COLO668 (cell line): ENCODE data around the gene STAG2.

Experiments used
- DNase-seq: peaks from one replicate; lab custom pipeline; 2025; ENCODE audit not compliant: unreplicated experiment; lab: John Stamatoyannopoulos, UW

STAG2 gene

DNA sequence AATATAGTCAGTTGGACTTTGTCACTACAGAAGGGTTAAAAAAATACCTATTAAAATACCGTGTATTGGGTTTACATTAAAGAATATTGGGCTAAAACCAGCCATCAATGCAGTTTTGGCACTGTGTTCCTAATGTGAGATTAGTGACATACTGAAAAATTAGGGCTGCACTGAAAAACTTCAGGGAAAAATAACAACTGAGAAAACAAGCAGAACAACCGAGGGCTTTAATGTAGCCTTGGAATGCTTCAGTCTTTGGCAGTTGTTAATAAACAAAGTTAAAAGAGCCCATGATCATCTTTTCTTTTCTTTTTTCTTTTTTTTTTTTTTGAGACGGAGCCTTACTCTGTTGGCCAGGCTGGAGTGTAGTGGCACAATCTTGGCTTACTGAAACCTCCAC, 12.4 kb downstream of the STAG2 start:
- no peak for DNase-seq

DNA sequence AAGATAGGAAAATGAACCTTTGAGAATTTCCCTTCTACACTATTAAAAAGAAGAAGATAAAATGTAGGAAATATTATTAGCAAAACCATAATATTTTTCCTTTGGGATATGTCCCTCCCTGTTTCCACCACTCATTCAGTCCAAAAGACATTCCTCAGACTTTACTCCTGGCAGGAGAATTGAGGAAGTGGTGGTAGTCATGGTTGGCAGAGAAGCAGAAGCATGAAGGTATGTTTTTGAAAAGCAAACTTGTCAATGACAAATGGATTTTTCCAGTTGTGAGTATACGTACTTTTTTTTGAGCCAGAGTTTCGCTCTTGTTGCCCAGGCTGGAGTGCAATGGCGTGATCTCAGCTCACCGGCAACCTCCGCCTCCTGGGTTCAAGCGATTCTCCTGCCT, 13.7 kb downstream of the STAG2 start:
- DNase-seq, result no peak

DNA sequence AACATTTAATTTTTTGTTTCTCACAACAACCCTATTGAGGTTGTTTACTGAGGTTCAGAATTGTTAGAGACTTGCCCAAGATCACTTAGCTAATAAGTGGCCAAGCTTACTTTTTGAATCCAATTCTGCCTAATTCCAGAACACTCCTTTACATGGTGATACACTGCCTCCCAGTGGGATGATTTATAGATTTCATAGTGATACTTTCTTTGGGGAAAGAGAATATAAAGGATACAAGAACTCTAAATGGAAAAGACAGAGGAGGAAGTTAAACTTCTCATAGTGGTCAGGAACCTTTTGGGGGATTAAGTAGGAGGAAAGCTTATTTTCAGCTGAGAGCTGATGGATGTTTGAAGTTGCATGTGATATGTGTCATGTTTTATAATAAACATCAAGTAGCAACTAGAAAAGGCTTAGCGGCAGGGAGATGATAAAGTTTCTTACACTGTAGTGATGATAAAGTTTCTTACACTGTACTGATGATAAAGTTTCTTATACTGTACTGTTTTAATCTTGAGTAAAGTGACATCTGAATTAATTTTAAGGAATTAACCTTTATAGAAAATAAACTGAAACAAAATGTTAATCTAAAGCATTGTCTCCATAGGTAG, 15.3 kb downstream of the STAG2 start:
- no peak for DNase-seq

GRCh38 chrX:123983240-123983639, 21.7 kb downstream of the STAG2 start:
- DNase-seq, result no peak

GRCh38 chrX:123986377-123986776, 24.9 kb downstream of the STAG2 start:
- no peak for DNase-seq

GRCh38 chrX:123988423-123989111, 27.1 kb downstream of the STAG2 start:
- no peak for DNase-seq

DNA sequence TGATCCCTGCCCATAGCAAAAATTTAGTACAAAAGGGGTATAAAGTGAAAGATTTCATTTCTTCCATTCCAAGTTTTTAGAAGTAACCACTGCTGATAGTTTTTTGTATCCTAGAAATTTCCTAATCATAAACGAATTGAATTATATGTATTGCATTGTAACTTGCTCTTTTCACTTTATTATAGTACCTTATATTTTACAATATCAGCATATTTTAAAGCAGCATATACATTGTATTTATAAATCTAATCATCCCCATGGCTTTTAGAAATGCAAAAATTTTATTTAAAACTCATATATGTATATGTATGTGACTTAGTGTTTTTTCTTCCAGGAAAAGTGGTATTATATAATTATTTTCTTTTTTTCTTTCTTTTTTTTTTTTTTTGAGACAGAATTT, 27.7 kb downstream of the STAG2 start:
- DNase-seq, result no peak

- no peak for DNase-seq
Observed at GRCh38 chrX:123990169-123990568, 28.7 kb downstream of the STAG2 start.

GRCh38 chrX:123990602-123991001, 29.1 kb downstream of the STAG2 start:
- no peak for DNase-seq

DNA sequence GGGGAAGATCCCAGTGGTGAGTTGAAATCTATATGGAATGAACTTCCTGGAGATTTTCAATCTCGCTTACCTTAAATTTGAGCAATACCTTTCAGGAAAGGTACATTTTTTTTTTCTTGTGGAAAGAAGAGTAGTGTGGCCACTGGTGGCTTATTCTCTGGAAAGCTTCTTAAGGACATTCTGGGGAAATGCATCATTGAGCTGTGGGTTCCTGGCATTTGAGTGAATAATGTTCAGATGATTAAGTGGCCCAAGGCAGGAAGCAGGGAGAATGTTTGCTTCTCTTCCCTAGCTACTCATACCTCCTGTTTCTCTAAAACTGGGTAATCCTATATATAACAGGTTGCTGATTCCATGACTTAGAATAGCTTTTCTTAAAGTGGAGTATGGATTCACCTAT, 31.8 kb downstream of the STAG2 start:
- DNase-seq, result no peak

- DNase-seq, result no peak
Observed at GRCh38 chrX:123993904-123994635, 32.6 kb downstream of the STAG2 start.

GRCh38 chrX:123994730-123995129, 33.2 kb downstream of the STAG2 start:
- DNase-seq, result no peak

DNA sequence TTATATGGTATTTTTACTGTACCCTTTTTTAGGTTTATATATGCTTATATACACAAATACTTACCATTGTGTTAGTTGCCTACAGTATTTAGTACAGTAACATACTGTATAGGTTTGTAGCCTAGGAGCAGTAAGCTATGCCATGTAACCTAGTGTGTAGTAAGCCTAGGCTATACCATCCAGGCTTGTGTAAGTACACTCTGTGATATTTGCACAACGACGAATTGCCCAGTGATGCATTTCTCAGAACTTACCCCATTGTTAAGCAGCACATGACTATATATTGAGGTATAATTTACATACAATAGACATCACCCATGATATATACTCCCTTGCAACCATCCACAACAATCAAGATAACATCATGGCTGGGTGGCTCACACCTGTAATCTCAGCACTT, 40.1 kb downstream of the STAG2 start:
- no peak for DNase-seq

- no peak for DNase-seq
Observed at GRCh38 chrX:124005228-124005627, 43.7 kb downstream of the STAG2 start.

DNA sequence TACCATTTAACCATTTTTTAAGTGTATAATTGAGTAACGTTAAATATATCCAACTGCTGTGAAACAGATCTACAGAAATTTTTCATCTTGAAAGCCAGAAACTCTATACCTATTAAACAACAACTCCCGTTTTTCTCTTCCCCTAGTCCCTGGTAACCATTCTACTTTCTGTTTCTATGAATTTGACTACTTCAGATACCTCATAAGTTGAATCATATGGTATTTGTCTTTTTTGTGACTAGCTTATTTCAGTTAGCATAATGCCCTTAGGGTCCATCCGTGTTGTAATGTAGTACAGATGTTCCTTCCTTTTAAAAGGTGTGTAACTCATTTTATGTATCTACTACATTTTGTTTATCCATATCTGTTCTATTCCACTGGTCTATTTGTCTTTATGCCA, 48.7 kb downstream of the STAG2 start:
- DNase-seq, result no peak

GRCh38 chrX:124010566-124010965, 49.1 kb downstream of the STAG2 start:
- no peak for DNase-seq

DNA sequence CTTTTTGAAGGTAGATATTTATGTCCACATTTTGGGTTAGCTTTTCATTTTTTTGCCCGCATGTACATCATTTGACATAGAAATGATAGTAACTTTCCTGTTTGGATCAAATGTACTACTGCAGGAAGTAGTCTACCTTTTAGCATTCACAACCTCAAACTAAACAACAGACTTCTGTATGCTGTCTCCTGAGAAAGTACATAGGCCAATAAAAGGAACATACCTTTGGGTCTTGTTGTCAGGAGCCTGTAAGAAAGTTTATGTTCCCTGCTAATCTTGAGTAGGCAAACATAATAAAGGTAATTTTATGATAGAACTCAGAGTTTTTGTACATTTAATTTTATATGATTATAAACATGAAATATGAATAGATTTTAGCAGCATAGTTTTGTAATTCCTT, 54.2 kb downstream of the STAG2 start:
- no peak for DNase-seq

DNA sequence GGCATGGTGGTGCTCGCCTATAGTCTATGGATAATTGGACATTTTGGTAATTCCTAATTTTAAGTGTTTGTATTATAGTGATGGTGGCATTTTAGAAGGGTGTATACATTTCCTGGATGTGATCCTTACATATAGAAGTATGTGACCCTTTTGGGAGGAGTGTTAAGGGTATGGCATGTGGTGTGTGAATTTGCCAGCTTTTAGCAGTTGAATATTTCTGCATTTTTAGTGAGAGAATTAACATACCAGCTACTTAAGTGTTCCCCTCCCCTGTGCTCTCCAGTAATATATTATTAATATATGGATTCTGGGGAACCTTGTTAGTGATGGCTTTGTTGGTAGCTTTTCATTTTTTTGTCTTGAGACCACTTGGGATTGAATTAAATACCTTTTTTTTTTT, 55.3 kb downstream of the STAG2 start:
- DNase-seq, result no peak

DNA sequence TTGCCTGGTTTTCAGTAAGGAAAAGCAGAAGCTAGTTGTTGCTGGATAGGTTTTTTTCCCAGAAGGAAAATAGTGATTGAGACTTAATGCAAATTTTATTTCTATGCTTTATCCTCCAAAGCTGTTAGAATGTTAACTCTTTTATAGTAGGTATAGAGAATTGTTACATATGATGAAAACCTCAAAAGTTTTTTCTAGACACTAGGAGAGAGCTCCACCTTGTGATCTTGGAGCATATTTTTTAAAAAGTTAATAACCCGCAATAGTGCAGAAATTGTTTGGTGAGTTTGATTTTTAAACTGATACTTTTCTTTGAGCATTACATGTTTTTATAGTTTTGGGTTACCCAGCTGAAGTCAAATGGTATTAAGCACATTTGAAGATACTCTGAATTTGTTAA, 56.5 kb downstream of the STAG2 start:
- DNase-seq, result no peak

DNA sequence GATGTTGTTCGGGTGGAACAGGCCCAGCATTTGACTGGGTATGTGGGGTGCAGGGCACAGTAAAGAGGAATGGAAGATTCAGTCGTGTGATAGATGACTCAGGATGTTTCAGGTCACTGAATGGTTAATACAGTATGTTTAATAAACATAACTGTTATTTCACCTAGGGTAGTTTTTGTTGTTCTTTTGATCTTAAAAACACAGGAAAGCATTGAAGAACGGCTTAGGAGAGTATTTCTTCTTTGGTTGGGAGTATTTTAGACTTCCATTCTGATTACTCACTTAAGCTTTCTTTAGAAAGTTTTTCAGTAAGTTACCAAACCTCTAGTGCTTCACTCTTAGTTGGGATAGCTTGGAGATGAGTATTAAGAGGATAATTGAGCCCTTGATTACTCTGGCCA, 62.3 kb downstream of the STAG2 start:
- DNase-seq, result no peak

GRCh38 chrX:124026529-124026928, 65.0 kb downstream of the STAG2 start:
- no peak for DNase-seq

GRCh38 chrX:124028182-124028581, 66.7 kb downstream of the STAG2 start:
- no peak for DNase-seq
